Calu3 (cell line): ENCODE measurements around the gene PRB4. TPM values are rescaled to one million over a fixed set of nuclear protein-coding genes. Genes with fewer than 3 reads are reported as not detected.

Source experiments
- BruUV-seq: library from RNA; stranded (reverse); fragments of 400-500 nt; replicated peaks from 2 replicates; lab custom pipeline; 2021; lab: Mats Ljungman, UMichigan
- CTCF ChIA-PET: fragments of 300-600 bp; sonication (Branson Sonifier 250); formaldehyde crosslinking; loops from one replicate; lab custom pipeline; 2022; ENCODE audit warnings: antibody characterized with exemption; lab: Charles Lee
- DNase-seq: peaks from one replicate; pipeline ENCODE4 v3.0.0; 2022
- H3K27ac Mint-ChIP-seq: one replicate; pipeline ENCODE4 v1.8.0; 2022; ENCODE audit warnings: mixed read lengths; ENCODE audit not compliant: unreplicated experiment
- H3K27me3 Mint-ChIP-seq: one replicate; pipeline ENCODE4 v1.8.0; 2022; ENCODE audit warnings: mixed read lengths; ENCODE audit not compliant: unreplicated experiment
- H3K36me3 Mint-ChIP-seq: one replicate; pipeline ENCODE4 v1.8.0; 2022; ENCODE audit warnings: mild to moderate bottlenecking, moderate library complexity, mixed read lengths; ENCODE audit not compliant: insufficient read depth, unreplicated experiment
- H3K4me1 Mint-ChIP-seq: one replicate; pipeline ENCODE4 v1.8.0; 2022; ENCODE audit warnings: mild to moderate bottlenecking, low read depth, mixed read lengths; ENCODE audit not compliant: unreplicated experiment
- H3K4me3 Mint-ChIP-seq: one replicate; pipeline ENCODE4 v1.8.0; 2022; ENCODE audit warnings: mild to moderate bottlenecking, low read depth, moderate library complexity, mixed read lengths; ENCODE audit not compliant: unreplicated experiment
- H3K9me3 Mint-ChIP-seq: one replicate; pipeline ENCODE4 v1.8.0; 2022; ENCODE audit warnings: low read depth, mixed read lengths; ENCODE audit not compliant: unreplicated experiment
- CTCF ChIP-seq: fragments of 200-600 bp; IDR thresholded peaks from one replicate; pipeline ENCODE4 v1.8.0; 2022; ENCODE audit warnings: antibody characterized with exemption; ENCODE audit not compliant: unreplicated experiment
- intact Hi-C: fragments of 100-400 bp; cut with micrococcal nuclease; formaldehyde crosslinking; loops from one replicate; pipeline ENCODE4 v1.10.0; 2022; ENCODE audit not compliant: unreplicated experiment
- total RNA-seq: library from RNA; stranded (reverse); gene quantifications from 2 replicates; pipeline ENCODE4 v1.2.3, GENCODE V29; 2022

The PRB4 gene
- total RNA-seq, 1 experiment from 2014 or later: not detected

GRCh38 chr12:11269607-11270006 is 40.6 kb downstream of the PRB4 start, which contains the start of gene PRB3:
Gene PRB3 (minus strand): TSS chr12:11269707. CDS start chr12:11269669, 38 bp downstream.
- Mint-ChIP-seq H3K4me3 (no peak within 1 kb of the TSS), H3K27me3 (peaks cover 59% of the 10 kb centered on the region), H3K27ac (no peak within 1 kb of the TSS), H3K36me3 (no peaks in the 10 kb centered on the region), H3K9me3 (no peaks in the 10 kb centered on the region), H3K4me1 (no peaks in the 10 kb centered on the region)
- no peak for TF ChIP-seq CTCF
- intact Hi-C loops: no loop called here
- DNase-seq: no peak
- no TSS peak for BruUV-seq
- CTCF ChIA-PET: no interaction called here

- Mint-ChIP-seq H3K9me3 (peaks cover 5% of the 10 kb centered on the region), H3K27me3 (peaks cover 55% of the 10 kb centered on the region), H3K4me3 (no peak overlapping the region), H3K27ac (no peak overlapping the region), H3K36me3 (no peaks in the 10 kb centered on the region), H3K4me1 (peaks cover 9% of the 10 kb centered on the region)
- no peak for TF ChIP-seq CTCF
- no TSS peak for BruUV-seq
- intact Hi-C loops: no loop called here
- DNase-seq: no peak
- CTCF ChIA-PET: no interaction called here
These were observed 45.7 kb downstream of the PRB4 start for GRCh38 chr12:11264501-11264900.

Other genes starting within 250 kb of the PRB4 start
- 1.1 and 2.2 TPM in 2 replicates for gene TAS2R46, start 248.1 kb downstream of the PRB4 start, total RNA-seq
- gene TAS2R43, start 218.1 kb downstream of the PRB4 start, total RNA-seq: 1.7 and 1.8 TPM in 2 replicates
- gene TAS2R30, start 175.8 kb downstream of the PRB4 start, total RNA-seq: 2.8 and 3.5 TPM in 2 replicates
- gene SMIM10L1, start 139.2 kb downstream of the PRB4 start, total RNA-seq: 9.7 and 11.0 TPM in 2 replicates
- gene TAS2R42, start 123.5 kb downstream of the PRB4 start, total RNA-seq: not detected in 2 replicates
- not detected in 2 replicates for gene PRB3, start 40.7 kb downstream of the PRB4 start, total RNA-seq
- gene PRB2, start 85.1 kb upstream of the PRB4 start, total RNA-seq: not detected in 2 replicates